ENCODE measurements around the gene DUSP2.

The DUSP2 gene

DNA sequence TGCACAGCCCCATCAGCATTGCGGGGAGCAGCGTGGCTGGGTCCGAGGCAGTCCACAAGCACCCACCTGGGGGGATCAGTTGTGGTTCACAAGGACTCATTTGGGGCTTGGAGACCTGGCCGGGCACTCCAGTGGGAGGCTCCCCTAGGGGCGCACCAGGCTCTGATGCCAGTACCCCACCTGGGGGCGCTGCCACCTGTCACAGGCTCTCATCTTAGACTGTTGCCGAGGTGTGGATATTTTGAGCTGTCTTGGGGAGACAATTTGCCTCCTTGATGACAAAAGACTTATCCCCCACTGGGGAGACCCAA lies 31.9 kb downstream of the DUSP2 start:
- no peak for DNase-seq

DNA sequence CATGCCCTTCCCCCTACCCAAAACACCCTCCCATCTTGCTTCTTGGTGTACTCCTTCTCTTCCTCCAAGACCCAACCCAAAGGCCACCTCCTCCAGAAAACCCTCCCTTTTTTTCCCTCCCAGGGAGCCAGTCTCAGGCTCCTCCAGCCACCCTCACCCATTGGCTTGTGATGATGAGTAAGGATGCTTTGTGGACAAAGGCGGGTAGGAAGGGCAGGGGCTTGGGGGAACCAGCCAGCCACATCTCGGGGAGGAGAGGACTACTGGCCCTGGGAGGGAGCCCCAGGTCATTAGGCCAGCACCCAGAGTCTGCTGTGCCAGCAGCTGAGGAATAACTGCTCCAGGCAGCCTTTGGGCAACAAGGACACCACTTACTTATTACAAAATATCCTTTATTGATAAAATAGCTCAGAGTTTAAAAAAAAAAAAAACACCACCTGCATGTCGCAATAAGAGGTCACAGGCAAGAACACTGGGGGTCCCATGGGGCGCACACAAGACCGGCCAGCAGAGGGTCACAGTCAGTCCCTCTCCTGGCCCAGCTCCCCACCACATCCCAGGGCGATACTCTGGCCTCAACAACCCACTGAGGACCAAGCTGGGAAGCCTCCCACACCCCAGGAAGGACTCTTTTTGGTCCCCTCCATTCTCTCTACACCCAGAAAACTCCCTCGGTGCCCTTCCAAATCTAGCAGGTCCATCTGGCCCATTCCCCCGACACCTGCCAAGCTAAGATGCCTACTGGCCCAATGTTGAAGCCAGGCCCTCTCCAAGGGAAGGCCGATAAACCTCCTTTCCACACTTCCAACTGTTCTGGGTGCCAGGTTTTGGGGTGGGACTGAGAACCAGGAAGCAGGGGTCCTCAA lies 32.5 kb downstream of the DUSP2 start:
- no peak for DNase-seq

DNA sequence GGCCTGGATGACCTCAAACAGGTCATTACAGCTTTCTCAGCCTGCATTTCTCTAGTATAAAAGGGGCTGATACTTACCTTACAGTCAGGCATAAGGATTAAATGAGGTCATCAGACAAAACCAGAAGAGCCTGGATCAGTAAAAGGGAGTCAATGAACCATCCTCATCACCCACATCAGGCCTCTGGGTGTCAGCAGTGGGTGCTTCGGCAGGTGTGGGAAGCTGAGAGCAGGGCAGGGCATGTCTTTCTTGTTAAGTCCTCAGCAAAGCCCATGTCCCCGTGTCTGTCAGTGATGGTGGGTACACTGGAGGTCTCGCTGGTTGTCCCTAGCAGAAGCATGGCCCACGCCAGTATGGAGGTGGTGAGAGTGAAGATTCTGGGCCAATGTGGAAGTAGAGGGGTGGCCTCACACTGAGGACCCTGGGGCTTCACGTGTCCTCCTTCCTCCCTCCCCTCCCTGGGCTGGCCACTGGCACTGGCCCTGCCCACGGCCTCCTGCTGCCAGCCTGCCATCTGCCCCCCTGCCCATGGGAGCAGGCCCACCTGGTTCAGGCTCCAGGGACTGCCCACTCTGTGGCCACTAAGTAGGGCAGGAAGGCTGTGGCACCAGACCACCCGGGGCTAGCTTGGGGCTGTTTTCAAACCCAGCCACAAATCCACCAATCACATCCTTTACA lies 33.3 kb downstream of the DUSP2 start:
- DNase-seq = no peak

DNA sequence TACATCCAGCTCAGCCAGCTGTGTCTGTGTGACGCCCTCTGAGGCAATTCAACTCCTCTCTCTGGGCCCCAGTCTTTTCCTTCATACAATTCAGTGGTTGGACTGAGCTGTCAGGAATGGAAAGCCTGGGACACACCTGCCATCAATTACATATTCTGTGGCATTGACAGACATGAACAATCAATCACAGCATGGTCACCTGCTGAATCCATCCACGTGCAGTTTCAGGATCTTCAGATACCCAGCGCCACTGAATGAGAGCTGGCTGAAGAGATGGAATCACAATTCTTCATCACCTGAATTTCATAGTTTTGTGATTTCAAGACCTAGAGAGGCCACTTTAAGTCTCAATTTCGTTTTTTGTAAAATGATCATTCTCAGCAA lies 34.0 kb downstream of the DUSP2 start:
- no peak for DNase-seq

DNA sequence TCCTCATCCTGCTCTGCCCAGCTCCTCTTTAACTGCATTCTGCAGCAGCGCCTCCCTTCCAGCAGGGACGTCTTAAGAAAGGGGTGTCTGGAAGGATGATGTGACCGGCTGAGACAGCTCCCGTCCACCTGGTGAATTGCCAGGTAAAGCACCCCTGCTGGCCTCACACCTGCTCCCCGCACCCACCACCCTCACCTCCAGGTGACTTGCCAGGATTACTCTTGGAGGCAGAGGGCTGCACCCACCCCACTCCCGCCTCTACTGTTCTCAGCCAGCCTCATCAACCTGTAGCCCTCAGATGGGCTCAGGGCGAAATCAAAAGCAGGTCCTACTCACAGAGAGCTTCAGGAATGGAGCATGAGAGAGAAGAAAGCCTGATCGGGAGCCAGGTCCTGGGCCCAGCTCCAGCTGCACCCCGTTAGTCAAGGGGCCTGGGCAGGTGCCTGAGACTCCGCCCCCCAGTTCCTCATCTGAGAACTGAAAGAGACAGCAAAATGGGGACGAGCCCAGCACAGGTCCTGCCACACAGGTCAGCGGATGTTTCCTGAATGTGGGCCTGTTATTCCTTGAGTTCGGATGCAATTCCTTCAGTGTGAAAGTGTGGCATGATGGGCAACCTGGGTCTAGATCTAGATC lies 34.5 kb downstream of the DUSP2 start:
- DNase-seq = no peak

DNA sequence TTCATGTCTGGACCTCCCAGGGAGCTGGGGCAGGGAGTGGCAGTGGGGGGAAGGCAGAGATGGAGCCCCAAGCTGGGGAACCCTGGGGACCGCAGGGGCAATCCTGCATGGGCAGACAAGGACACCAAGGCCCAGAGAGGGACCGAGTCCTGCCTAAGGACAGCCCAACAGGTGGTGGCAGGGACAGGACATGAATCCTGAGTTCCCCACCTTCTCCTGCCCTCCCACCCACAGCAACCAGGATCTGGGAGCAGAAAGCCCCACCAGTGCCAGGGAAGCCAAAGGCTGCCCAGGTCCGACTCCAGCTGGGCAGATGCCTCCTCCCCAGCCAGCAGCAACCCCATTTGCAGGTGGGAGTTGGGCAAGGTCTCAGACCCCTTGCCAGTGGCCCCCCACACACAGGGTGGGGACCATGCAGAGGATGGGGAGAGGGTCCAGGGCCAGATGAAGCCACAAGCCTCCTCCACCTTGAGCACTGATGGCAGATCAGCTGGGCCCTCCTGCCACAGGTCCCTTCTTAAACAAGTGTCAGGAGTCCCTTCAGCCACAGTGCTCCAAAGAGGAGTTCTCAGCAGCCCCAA lies 35.2 kb downstream of the DUSP2 start:
- DNase-seq = no peak

DNA sequence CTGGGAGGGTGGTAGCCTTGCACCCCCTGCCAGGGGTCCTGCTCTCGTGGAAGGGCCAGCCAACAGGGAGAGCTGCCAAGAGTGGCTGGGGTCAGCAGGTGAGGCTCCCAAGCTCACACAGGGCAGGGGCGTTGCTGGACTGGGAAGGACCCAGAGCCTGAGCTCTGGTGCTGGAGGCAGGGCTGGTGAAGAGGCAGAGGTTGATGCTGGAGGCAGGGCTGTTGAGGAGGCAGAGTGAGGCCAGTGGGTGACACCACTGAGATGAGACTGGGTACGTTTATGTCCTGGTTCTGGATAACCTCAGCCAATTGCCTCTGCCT lies 35.9 kb downstream of the DUSP2 start:
- no peak for DNase-seq

DNA sequence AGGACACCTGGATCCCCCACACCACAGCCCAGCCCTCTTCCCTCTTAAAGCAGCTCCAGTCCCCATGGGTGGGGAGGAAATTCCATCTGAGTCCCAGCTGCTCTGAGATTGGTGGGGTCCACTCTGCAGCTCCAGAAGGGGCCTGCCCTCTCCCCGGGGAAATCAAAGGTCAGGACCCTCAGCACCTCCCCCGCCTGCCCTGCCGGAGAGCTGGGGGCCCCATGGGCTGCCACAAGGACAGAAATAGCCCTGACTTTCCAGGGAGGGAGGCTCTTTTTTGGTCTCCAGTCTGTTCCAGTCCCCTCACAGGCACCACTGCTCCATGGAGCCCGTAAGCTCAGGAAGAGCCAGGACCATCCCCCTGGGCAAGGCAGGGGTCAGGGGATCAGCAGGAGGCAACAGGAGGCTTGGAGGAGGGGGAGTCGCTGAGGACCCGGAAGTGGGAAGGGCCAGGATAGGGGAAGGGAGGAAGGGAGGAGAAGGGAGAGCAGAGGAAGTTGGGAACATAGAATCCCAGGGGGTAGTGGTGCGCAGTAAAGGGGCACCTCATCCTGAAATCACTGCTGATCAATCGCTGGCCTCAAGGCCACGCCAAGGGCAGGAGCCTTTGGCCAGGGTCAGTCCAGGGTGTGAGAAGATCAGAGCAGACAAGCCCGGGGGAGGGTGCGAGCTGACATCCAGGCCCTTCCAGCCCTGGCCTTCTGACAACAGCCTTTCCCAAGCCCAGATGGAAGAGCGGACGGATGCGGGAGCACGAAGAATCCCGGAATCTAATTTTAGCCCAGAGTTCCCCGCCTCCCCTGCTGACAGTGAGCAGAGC lies 36.5 kb downstream of the DUSP2 start:
- DNase-seq = no peak

DNA sequence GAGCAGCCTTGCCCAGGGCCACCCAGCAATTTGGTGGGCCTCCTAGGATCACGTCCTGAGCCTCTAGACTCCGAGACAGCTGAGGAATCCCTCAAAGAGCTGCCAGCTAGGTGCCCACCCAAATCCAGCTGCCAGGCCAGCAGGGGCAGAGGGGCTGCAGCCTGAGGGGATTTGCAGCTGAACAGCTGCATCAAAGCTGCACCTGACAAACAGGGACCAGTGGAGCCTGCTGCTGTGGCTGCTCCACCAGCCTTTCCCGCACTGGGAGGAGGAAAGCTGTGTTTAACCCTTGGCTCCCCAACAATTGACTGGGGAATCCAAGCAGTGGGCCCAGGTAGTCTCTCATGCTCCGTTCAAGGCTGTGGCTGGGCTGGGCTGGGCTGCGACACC lies 37.1 kb downstream of the DUSP2 start:
- no peak for DNase-seq

DNA sequence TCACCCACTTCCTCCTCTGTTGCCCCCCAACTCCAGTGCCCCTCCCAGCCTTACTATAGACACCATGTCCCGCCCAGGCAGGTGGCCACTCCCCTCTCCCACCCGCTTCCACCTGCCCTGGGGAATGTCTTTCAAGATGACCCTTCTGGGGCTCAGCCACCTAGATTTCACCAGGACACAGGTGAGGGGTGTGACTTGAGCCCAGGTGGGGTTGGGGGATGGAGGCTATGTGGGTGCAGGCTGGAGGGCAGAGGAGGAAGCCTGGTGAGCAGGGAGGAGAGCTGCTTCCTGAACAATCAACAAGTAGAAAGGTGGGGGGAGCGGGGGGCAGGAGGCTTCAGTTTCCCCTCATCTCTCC lies 37.6 kb downstream of the DUSP2 start:
- DNase-seq = no peak

DNA sequence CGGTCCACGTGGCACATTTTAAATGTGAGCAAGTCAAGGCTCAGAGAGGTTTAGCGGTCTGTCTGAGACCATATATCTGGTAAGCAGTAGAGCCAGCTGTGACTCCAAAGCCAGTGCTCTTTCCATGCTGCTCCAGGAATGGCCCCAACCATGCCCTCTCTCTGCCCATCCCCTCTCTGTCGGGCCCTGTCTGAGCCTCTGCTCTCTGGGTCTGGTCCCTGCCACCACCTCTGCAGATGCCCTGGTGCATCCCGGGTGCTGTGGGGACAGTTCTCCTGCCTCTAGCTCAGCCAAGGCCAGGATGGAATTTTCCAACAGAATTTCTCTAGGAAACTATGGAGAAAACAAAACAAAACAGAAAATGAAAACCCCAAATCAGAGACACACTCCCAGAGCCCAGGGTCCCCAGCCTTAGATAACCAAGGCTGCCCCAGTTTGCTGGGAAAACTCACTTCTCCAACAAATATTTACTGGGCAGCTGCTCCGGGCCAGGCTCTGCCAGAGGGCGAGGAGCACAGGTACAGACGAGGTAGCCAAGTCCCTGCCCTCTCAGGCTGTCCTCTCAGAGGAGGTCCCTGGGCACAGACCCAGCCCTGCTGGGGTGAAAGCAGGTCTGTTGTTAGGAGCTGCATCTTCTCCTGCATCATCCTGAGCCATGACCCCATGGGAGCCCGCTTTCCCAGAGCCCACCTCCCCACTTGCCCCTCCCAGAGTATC lies 38.1 kb downstream of the DUSP2 start:
- DNase-seq = no peak

DNA sequence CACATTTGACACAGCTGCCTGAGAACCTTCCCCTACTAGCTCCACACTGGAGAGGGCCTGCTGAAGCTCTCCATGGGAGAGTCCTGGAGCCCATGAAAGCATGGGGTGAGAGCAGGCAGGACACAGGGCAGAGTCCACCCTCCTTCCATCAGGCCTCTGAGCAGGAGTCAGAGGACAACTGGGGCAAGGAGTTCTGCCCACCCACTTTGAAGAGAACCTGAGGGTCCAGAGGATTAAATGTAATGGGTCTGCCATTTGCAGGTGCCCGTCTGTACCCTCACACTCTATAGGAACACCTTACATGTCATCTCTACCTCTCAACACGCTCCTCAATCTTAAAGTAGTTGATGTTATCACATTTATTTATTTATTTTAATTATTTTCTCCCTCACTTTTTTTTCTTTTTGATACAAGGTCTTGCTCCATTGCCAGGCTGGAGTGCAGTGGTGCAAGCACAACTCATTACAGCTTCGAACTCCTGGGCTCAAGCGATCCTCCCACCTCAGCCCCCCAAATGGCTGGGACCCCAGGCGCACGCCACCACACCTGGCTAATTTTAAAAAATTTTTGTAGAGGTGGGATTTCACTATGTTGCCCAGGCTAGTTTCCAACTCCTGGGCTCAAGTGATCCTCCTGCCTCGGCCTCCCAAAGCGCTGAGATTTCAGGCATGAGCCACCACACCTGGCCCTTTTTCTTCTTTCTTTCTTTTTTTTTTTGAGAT lies 39.1 kb downstream of the DUSP2 start:
- DNase-seq = no peak

DNA sequence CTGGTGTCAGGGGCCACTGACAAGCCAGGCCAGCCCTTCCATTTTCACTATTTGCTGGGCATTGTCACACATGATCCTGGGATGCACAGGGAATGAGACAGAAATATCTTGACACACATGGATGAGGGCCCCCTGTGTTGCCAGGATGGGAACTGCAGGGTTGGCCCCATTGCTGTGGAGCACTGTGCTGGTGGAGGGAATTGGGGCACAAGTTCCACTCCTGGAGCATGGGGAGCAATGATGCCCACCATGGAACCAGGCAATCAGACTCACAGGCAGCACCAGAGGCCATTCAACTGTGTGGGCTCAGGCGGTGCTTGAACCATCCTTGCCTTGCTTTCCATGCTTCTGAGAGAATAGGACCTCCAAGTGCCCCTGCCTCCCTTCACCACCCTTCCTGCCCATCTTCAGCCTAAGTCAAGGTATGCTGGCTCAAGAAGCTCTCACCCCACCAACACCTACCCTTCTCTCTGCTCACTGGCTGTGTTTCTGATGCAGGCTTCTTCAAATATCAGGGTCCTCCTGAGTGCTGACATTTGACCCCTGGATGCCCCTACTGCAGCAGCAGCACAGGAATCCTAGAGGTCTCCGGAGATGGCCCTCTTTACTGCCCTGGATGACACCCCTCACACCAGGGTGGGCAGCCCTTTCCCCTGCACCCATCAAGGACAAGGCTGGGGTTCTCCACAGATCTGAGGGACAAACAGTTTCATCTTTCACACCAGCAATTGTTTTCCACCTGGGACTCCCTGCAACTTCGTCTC lies 39.9 kb downstream of the DUSP2 start:
- DNase-seq = no peak

DNA sequence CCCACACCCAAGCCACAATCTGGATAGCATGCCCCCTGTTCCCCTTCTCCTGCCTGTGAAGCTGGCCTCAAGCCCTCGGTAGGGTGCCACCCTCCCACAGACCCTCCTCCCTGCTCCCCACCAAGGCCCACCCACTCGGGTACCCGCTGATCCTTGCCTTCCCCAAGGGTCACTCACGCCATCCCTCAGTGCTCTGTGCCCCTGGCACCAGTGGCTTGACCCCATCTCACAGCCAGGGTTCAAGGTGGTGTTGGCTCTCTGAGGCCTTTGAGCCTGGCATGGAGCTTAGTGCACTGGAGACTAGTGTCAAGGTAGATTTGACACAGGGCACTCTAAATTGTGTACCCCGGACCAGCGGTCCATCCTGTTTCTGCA lies 40.8 kb downstream of the DUSP2 start:
- DNase-seq = no peak

DNA sequence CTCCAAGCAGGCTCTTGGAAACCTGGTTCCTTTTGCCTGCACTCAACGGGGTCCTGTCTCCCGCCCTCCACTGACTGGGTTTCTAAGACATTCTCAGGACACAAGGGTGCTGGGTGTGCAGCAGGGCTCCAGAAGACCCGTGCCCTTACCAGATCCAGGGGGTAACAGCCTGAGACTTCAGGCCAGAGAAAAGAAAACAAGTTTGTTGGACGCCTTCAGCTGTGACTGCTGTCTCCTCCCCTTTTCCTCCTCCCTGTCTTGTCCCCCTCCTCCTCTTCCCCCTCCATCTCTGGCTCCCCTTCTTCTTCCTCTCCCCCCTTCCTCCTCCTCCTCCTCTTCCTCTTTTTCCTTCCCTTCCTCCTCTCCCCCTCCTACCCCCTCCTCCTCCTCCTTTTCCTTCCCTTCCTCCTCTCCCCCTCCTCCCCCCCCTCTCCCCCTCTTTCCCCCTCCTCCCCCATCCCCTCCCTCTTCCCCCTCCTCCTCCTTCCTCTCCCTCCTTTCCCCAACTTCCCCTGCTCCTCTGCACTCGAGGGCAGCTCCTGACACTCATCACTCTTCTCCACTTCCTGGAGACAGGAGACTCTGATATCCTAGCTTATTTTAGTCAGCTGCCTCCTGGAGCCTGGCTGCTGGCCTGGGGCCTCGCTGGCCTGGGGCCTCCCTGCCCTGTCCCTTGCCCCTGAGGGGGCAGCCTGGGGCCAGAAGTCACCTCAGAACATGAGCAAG lies 41.3 kb downstream of the DUSP2 start:
- DNase-seq = no peak

DNA sequence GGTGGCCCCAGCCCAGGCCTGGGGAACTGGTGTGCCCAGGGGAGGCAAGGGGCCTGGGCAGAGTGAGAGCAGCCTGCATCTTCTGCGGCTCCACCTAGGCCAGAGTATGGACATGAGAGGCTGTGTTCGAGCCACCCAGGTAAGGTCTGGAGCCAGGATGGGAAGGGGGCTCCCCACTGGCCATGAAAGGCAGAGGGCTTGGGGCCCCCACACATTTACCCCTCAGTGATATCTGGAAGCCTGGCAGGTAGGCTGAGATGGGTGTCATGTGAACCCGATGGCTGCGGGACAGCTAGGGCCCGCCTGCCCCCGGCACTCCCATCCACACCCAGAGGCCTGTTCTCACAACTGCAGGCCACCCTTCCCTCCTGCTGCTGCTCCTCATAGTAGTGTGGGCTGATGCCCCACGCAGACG lies 42.0 kb downstream of the DUSP2 start:
- DNase-seq = no peak

DNA sequence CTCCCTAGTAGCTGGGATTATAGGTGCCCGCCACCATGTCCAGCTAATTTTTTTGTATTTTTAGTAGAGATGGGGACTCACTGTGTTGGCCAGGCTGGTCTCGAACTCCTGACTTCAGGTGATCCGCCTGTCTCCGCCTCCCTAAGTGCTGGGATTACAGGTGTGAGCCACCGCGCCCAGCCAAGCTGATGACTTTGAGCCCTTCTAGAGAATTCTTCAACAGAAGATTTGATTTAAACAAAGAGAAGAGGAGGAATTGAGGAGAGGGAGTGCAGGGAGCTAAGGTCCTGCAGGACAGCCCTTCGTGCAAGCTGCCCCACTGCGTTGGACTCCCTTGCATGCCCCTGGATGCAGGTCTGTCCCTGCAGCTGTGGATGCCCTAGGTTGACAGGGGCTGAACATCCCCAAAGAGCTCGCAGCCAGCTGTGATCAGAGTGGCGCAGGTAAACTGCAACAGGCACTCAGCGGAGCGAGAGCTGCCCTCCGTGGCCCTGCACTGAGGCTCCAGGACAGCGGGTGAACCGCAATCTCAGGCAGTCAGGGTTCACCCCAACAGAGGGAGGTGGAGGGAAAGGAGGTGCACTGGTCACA lies 42.5 kb downstream of the DUSP2 start:
- no peak for DNase-seq

DNA sequence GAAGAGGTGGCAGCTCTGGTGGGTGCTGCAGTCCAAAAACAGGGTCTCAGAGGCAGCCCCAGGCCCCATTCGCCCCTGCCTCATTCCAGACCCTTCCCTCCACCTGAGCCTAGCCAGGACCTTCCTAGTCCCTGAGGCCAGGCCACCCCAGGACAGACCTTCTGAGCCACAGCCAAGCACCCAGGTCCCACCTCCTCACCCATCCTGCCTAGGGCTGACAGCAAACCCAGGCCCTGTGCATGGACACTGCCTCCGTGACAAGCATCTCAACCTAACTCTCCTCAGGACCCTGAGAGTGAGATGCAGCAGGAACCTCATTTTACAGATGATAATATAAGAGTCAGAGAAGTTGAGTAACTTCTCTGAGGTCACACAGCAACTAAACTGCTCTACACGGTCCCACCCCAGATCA lies 44.3 kb downstream of the DUSP2 start:
- DNase-seq = no peak

DNA sequence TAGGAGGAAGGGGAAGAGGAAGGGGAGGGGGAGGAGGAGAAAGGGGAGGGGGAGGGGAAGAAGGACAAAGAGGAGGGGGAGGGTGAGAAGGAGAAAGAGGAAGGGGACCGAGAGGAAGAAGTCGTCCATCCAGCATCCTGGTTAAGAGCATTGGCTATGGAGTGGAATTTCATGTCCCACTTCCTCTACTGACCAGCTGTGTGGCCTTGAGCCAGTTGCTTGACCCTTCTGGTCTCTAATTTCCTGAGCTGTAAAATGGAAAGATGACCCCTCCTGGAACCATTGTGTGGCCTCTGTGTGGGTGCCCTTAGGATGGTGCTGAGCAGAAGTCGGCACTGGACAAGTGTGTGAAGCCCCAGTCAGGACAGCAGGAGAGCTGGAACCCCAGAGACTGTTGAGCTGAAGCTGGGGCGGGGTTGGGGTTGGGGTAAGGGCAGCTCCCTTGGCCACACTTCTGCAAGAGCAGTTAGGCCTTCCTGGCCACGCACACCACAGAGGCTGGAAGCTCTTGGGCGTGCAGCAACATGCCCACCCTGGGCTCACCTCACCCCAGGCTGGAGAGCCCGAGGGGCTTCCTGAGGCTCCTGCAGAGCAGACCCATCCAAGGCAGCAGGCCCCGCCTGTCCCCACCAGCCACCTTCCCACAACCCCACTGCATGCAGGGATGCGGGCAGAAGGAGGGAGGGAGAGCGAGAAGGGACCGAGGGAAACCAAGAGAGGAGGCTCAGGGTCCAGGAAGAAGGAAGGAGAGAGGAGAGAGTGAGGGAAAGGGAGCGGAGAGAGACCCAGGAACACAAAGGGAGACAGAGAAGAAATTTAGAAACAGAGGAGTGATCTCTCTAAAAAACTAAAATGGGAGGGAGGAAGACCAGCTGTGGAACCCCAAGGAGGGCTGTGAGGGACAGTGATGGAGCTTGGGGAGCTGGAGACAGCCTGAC lies 45.1 kb downstream of the DUSP2 start:
- DNase-seq = no peak
